ENCODE data around the gene RHNO1. TPM values are rescaled to one million over a fixed set of nuclear protein-coding genes. Genes with fewer than 3 reads are reported as not detected.

The RHNO1 gene
- polyA plus RNA-seq, 1 experiment: 42.0 TPM

- Histone ChIP-seq H3K9me3 (ENCODE audit: control insufficient read depth, insufficient read depth, low read length) (no peaks in the 10 kb centered on the region), H3K27me3 (ENCODE audit: control insufficient read depth, insufficient read depth, low read length) (no peaks in the 10 kb centered on the region), H3K27ac (ENCODE audit: low read depth, low read length) (no peak overlapping the region), H3K4me3 (ENCODE audit: low read depth, low read length) (no peak overlapping the region)
- ChIA-PET CTCF (interaction anchor here (1.6 to 2.7 kb wide), 4 partner anchors 12 to 208 kb away, joined by 4 to 9 read pairs (median 6); no protein-coding TSS in a partner anchor), POLR2A (no interaction called here)
- TF ChIP-seq, protein P1, sequence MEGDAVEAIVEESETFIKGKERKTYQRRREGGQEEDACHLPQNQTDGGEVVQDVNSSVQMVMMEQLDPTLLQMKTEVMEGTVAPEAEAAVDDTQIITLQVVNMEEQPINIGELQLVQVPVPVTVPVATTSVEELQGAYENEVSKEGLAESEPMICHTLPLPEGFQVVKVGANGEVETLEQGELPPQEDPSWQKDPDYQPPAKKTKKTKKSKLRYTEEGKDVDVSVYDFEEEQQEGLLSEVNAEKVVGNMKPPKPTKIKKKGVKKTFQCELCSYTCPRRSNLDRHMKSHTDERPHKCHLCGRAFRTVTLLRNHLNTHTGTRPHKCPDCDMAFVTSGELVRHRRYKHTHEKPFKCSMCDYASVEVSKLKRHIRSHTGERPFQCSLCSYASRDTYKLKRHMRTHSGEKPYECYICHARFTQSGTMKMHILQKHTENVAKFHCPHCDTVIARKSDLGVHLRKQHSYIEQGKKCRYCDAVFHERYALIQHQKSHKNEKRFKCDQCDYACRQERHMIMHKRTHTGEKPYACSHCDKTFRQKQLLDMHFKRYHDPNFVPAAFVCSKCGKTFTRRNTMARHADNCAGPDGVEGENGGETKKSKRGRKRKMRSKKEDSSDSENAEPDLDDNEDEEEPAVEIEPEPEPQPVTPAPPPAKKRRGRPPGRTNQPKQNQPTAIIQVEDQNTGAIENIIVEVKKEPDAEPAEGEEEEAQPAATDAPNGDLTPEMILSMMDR (IDR thresholded peaks at IDR 0.05; ENCODE audit: low read depth, low read length): no peak
- no peak for DNase-seq (ENCODE audit: low read depth, low spot score)
Measured at GRCh38 chr12:2833810-2834209, 43.2 kb upstream of the RHNO1 start.

GRCh38 chr12:2834581-2835491, 42.2 kb upstream of the RHNO1 start, which contains the start of gene NRIP2:
NRIP2 (minus strand) TSS chr12:2835035; CDS start chr12:2834983, 52 bp downstream.
- peak within 1 kb of the TSS; percentile 23 for H3K4me3 ChIP-seq (ENCODE audit: low read depth, low read length)
- TF ChIP-seq, protein P1 (IDR thresholded peaks at IDR 0.05; ENCODE audit: low read depth, low read length): peak; percentile 37
- no peak for DNase-seq (ENCODE audit: low read depth, low spot score)
- H3K27me3 ChIP-seq (ENCODE audit: control insufficient read depth, insufficient read depth, low read length): no peaks in the 10 kb centered on the region
- no peaks in the 10 kb centered on the region for H3K9me3 ChIP-seq (ENCODE audit: control insufficient read depth, insufficient read depth, low read length)
- CTCF ChIA-PET: interaction anchor here (0.6 to 2.3 kb wide), 8 partner anchors 11 to 207 kb away, joined by 3 to 6 read pairs (median 4); no protein-coding TSS in a partner anchor
- H3K27ac ChIP-seq (ENCODE audit: low read depth, low read length): peak within 1 kb of the TSS; percentile 31
- POLR2A ChIA-PET: interaction anchor here (0.7 to 0.8 kb wide), 3 partner anchors 11 to 37 kb away, joined by 3 to 4 read pairs (median 4); no protein-coding TSS in a partner anchor

DNA sequence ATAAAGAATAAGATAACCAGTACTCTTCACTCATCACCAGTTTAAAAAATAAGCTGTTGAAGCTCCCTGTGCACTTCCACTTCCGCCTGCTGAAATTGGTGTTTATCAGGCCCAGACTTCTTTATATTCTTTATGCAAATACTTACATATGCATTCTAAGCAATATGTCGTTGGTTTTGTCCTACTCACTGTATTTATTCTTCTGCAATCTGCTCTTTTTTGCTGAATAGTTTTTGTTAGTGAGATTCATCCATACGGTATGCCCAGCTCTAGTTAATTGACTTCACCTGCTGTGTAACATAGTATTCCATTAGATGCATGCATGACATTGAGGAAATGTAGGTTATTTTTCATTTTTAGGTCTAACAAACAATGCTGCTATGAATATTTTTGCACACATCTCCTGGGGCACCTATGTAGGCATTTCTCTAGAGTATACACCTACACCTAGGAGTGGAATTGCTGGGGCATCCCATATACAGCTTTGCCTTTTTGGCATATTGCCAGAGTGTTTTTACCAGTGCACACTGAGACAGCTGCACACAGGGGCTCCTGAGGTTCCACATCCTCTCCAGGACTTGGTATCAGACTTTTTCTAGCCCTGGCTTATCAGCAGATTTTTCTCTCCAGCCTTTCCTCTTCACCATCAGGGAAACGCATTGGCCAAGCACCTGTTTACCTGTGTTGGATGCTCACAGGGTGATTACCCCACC, 41.2 kb upstream of the RHNO1 start:
- POLR2A ChIA-PET: interaction anchor here (0.6 kb wide), 1 partner anchor 15 kb away, joined by 3 read pairs; no protein-coding TSS in a partner anchor
- CTCF ChIA-PET: interaction anchor here (0.7 to 1.3 kb wide), 4 partner anchors 10 to 206 kb away, joined by 3 to 6 read pairs (median 4); no protein-coding TSS in a partner anchor
- H3K27ac ChIP-seq (ENCODE audit: low read depth, low read length): no peak overlapping the region
- no peak for DNase-seq (ENCODE audit: low read depth, low spot score)
- no peak overlapping the region for H3K4me3 ChIP-seq (ENCODE audit: low read depth, low read length)
- H3K9me3 ChIP-seq (ENCODE audit: control insufficient read depth, insufficient read depth, low read length): no peaks in the 10 kb centered on the region
- TF ChIP-seq, protein P1 (IDR thresholded peaks at IDR 0.05; ENCODE audit: low read depth, low read length): no peak
- no peaks in the 10 kb centered on the region for H3K27me3 ChIP-seq (ENCODE audit: control insufficient read depth, insufficient read depth, low read length)

GRCh38 chr12:2836574-2836973, 40.4 kb upstream of the RHNO1 start:
- TF ChIP-seq, protein P1 (IDR thresholded peaks at IDR 0.05; ENCODE audit: low read depth, low read length): no peak
- no peak overlapping the region for H3K27ac ChIP-seq (ENCODE audit: low read depth, low read length)
- DNase-seq (ENCODE audit: low read depth, low spot score): no peak
- CTCF ChIA-PET: interaction anchor here (1.3 to 2.7 kb wide), 2 partner anchors 18 to 205 kb away, joined by 3 to 12 read pairs; no protein-coding TSS in a partner anchor
- POLR2A ChIA-PET: interaction anchor here (0.6 kb wide), 1 partner anchor 14 kb away, joined by 3 read pairs; no protein-coding TSS in a partner anchor
- no peak overlapping the region for H3K4me3 ChIP-seq (ENCODE audit: low read depth, low read length)
- H3K27me3 ChIP-seq (ENCODE audit: control insufficient read depth, insufficient read depth, low read length): no peaks in the 10 kb centered on the region
- no peaks in the 10 kb centered on the region for H3K9me3 ChIP-seq (ENCODE audit: control insufficient read depth, insufficient read depth, low read length)
